Iris pigment epithelial cell (primary cell): ENCODE results near the gene CRIP2.
A peak's percentile ranks its signal among the peaks of the same experiment; 100 is the strongest.

Experiments used
- DNase-seq: peaks from one replicate; pipeline ENCODE4 v3.0.0-alpha.2; 2011; ENCODE audit warnings: low read depth

Gene CRIP2

GRCh38 chr14:105487986-105488777, 13.6 kb downstream of the CRIP2 start:
- no peak for DNase-seq

- no peak for DNase-seq
These were observed 14.3 kb downstream of the CRIP2 start for GRCh38 chr14:105488781-105489541.

GRCh38 chr14:105489542-105490266, 15.1 kb downstream of the CRIP2 start:
- DNase-seq = peak; percentile 84

- DNase-seq = no peak
These were observed 15.6 kb downstream of the CRIP2 start for GRCh38 chr14:105490267-105490571.

GRCh38 chr14:105490572-105491365, 16.1 kb downstream of the CRIP2 start, which contains the start of gene TEDC1:
Gene TEDC1, plus strand, starts transcription at chr14:105491246. Its CDS starts 130 bp downstream, at chr14:105491376.
- peak; percentile 100 for DNase-seq

- peak; percentile 35 for DNase-seq
These were observed 16.8 kb downstream of the CRIP2 start for GRCh38 chr14:105491366-105491973.

GRCh38 chr14:105492031-105492970, 17.7 kb downstream of the CRIP2 start:
- DNase-seq = no peak

- no peak for DNase-seq
These were observed 18.6 kb downstream of the CRIP2 start for GRCh38 chr14:105492971-105493871.

- no peak for DNase-seq
These were observed 19.4 kb downstream of the CRIP2 start for GRCh38 chr14:105493921-105494605.

GRCh38 chr14:105494606-105494929, 19.9 kb downstream of the CRIP2 start:
- DNase-seq = no peak

- DNase-seq = no peak
These were observed 20.7 kb downstream of the CRIP2 start for GRCh38 chr14:105495101-105495989.

- DNase-seq = no peak
These were observed 21.6 kb downstream of the CRIP2 start for GRCh38 chr14:105495990-105496830.

- no peak for DNase-seq
These were observed 22.4 kb downstream of the CRIP2 start for GRCh38 chr14:105496831-105497591.

GRCh38 chr14:105497671-105498429, 23.2 kb downstream of the CRIP2 start:
- DNase-seq = no peak
